GM20000 (cell line): ENCODE measurements around the gene HAT1.
A peak's percentile ranks its signal among the peaks of the same experiment; 100 is the strongest.

Experiments used
- DNase-seq: peaks from one replicate; pipeline ENCODE4 v3.0.0; 2012; ENCODE audit warnings: low spot score
- CTCF ChIP-seq: IDR thresholded peaks from 2 replicates; pipeline ENCODE4 v1.5.1; 2012; ENCODE audit warnings: mild to moderate bottlenecking, control low read depth; ENCODE audit errors: extremely low read depth, missing control alignments

The HAT1 gene

GRCh38 chr2:171922230-171923022, at the start of gene HAT1:
Gene HAT1 (plus strand): TSS chr2:171922461. CDS start chr2:171922501, 40 bp downstream.
- TF ChIP-seq CTCF = no peak
- DNase-seq = peak; percentile 93

GRCh38 chr2:171874517-171874916, 47.7 kb upstream of the HAT1 start:
- no peak for TF ChIP-seq CTCF

GRCh38 chr2:171874963-171875362, 47.3 kb upstream of the HAT1 start:
- TF ChIP-seq CTCF = no peak
- no peak for DNase-seq

More at GRCh38 chr2:171874517-171874916, 47.7 kb upstream of the HAT1 start:
- DNase-seq = no peak

- TF ChIP-seq CTCF = no peak
- DNase-seq = no peak
These were observed 43.7 kb upstream of the HAT1 start for GRCh38 chr2:171878481-171878993.

GRCh38 chr2:171879865-171880264, 42.4 kb upstream of the HAT1 start:
- DNase-seq = no peak
- no peak for TF ChIP-seq CTCF

- TF ChIP-seq CTCF = no peak
- no peak for DNase-seq
These were observed 41.5 kb upstream of the HAT1 start for GRCh38 chr2:171880774-171881173.

- TF ChIP-seq CTCF = no peak
- DNase-seq = no peak
These were observed 40.0 kb upstream of the HAT1 start for GRCh38 chr2:171882089-171882769.
